IMR-90 (cell line): Measurements from ENCODE around the gene YBX2. TPM values are rescaled to one million over a fixed set of nuclear protein-coding genes. Genes with fewer than 3 reads are reported as not detected.

Source experiments
- ATAC-seq: fragments of 200-7000 bp; cut with Tn5 transposase; 2 replicates; pipeline ENCODE4 v1.9.1; 2020; ENCODE audit warnings: low read depth, mild to moderate bottlenecking, moderate library complexity
- BruUV-seq: library from RNA; stranded (reverse); fragments of 400-500 nt; replicated peaks from 2 replicates; lab custom pipeline; 2021; lab: Mats Ljungman, UMichigan
- CTCF ChIA-PET: fragments of 300-600 bp; formaldehyde crosslinking; extraction: SDS; loops from one replicate; lab custom pipeline; 2021; ENCODE audit warnings: antibody characterized with exemption; lab: Yijun Ruan, JAX
- POLR2A ChIA-PET: fragments of 300-600 bp; sonication (Branson Sonifier 250); formaldehyde crosslinking; loops from one replicate; lab custom pipeline; 2022; ENCODE audit warnings: antibody characterized with exemption; ENCODE audit not compliant: unreplicated experiment; lab: Charles Lee
- DNase-seq: peaks from one replicate; pipeline ENCODE4 v3.0.0; 2013
- H2AFZ ChIP-seq: replicated peaks from 2 replicates; pipeline ENCODE3; 2013; ENCODE audit warnings: low read length, mild to moderate bottlenecking; ENCODE audit not compliant: poor library complexity
- H2AK5ac ChIP-seq: 2 replicates; pipeline ENCODE4 v1.6.1; 2013; ENCODE audit warnings: low read depth, low read length, inconsistent platforms
- H2AK9ac ChIP-seq: replicated peaks from 2 replicates; pipeline ENCODE3; 2013; ENCODE audit warnings: mild to moderate bottlenecking, low read depth, low read length, moderate library complexity; ENCODE audit not compliant: poor library complexity
- H2BK120ac ChIP-seq: 2 replicates; pipeline ENCODE4 v1.6.1; 2013; ENCODE audit warnings: low read depth, low read length, inconsistent platforms
- H2BK15ac ChIP-seq: 3 replicates; pipeline ENCODE4 v1.6.1; 2013; ENCODE audit warnings: low read depth, low read length, inconsistent platforms
- H2BK20ac ChIP-seq: 2 replicates; pipeline ENCODE4 v1.6.1; 2013; ENCODE audit warnings: low read depth, mild to moderate bottlenecking, inconsistent platforms, low read length, moderate library complexity
- H2BK5ac ChIP-seq: 2 replicates; pipeline ENCODE4 v1.6.1; 2013; ENCODE audit warnings: mild to moderate bottlenecking, low read depth, low read length, inconsistent platforms; ENCODE audit not compliant: poor library complexity, severe bottlenecking
- H3K14ac ChIP-seq: replicated peaks from 2 replicates; pipeline ENCODE4 v1.6.1; 2013; ENCODE audit warnings: low read depth, low read length, inconsistent platforms
- H3K18ac ChIP-seq: 2 replicates; pipeline ENCODE4 v1.6.1; 2013; ENCODE audit warnings: low read depth, low read length, control low read depth
- H3K23ac ChIP-seq: 2 replicates; pipeline ENCODE4 v1.6.1; 2013; ENCODE audit warnings: low read depth, low read length, inconsistent platforms
- H3K27ac ChIP-seq: 2 replicates; pipeline ENCODE4 v1.5.1; 2013; ENCODE audit warnings: mild to moderate bottlenecking, control low read depth, low read length; ENCODE audit not compliant: insufficient read depth
- H3K27me3 ChIP-seq: 2 replicates; pipeline ENCODE4 v1.6.1; 2013; ENCODE audit warnings: low read length; ENCODE audit not compliant: control insufficient read depth, insufficient read depth
- H3K36me3 ChIP-seq: 2 replicates; pipeline ENCODE4 v1.6.1; 2013; ENCODE audit warnings: low read length, mixed read lengths; ENCODE audit not compliant: control insufficient read depth, insufficient read depth
- H3K4ac ChIP-seq: 2 replicates; pipeline ENCODE4 v1.6.1; 2013; ENCODE audit warnings: low read depth, low read length, inconsistent platforms
- H3K4me1 ChIP-seq: 2 replicates; pipeline ENCODE4 v1.6.1; 2013; ENCODE audit warnings: low read length, mixed read lengths; ENCODE audit not compliant: control insufficient read depth, insufficient read depth
- H3K4me2 ChIP-seq: 2 replicates; pipeline ENCODE4 v1.6.1; 2013; ENCODE audit warnings: low read depth, mild to moderate bottlenecking, control low read depth, low read length, moderate library complexity
- H3K4me3 ChIP-seq: 2 replicates; pipeline ENCODE4 v1.5.1; 2013; ENCODE audit warnings: low read depth, mild to moderate bottlenecking, control low read depth, low read length, moderate library complexity; ENCODE audit not compliant: insufficient read depth
- H3K56ac ChIP-seq: 2 replicates; pipeline ENCODE4 v1.6.1; 2013; ENCODE audit warnings: low read length, inconsistent platforms; ENCODE audit not compliant: insufficient read depth; ENCODE audit errors: extremely low read depth
- H3K79me1 ChIP-seq, 2 experiments: 2 replicates each; pipeline ENCODE4 v1.6.1; 2013; ENCODE audit warnings: low read length in 2 of 2, inconsistent platforms in 1 of 2, low read depth in 1 of 2
- H3K9ac ChIP-seq: 2 replicates; pipeline ENCODE4 v1.6.1; 2013; ENCODE audit warnings: low read depth, low read length, control low read depth
- H3K9me1 ChIP-seq: 2 replicates; pipeline ENCODE4 v1.6.1; 2013; ENCODE audit warnings: low read length, inconsistent platforms; ENCODE audit not compliant: insufficient read depth
- H3K9me3 ChIP-seq: 2 replicates; pipeline ENCODE4 v1.6.1; 2013; ENCODE audit warnings: low read length; ENCODE audit not compliant: control insufficient read depth, insufficient read depth
- H4K20me1 ChIP-seq: 2 replicates; pipeline ENCODE4 v1.6.1; 2013; ENCODE audit warnings: low read length, inconsistent platforms; ENCODE audit not compliant: insufficient read depth
- H4K5ac ChIP-seq: 2 replicates; pipeline ENCODE4 v1.6.1; 2013; ENCODE audit warnings: mild to moderate bottlenecking, low read depth, low read length, control low read depth
- H4K8ac ChIP-seq, 2 experiments: 2 replicates each; pipeline ENCODE4 v1.6.1; 2013; ENCODE audit warnings: low read depth in 2 of 2, low read length in 2 of 2, control low read depth in 1 of 2, inconsistent platforms in 1 of 2
- H4K91ac ChIP-seq: 2 replicates; pipeline ENCODE4 v1.6.1; 2013; ENCODE audit warnings: low read depth, low read length, inconsistent platforms; ENCODE audit not compliant: insufficient read depth
- CEBPB ChIP-seq: IDR thresholded peaks from 2 replicates; pipeline ENCODE4 v1.6.1; 2012; ENCODE audit warnings: low read depth, low read length, improper control_type of control experiment
- MXI1 ChIP-seq: IDR thresholded peaks from 2 replicates; pipeline ENCODE4 v1.6.1; 2012; ENCODE audit warnings: low read depth, mild to moderate bottlenecking, low read length, moderate library complexity, borderline replicate concordance
- NFE2L2 ChIP-seq: fragments of 150-350 bp; IDR thresholded peaks from 2 replicates; pipeline ENCODE4 v1.6.1; 2016; ENCODE audit warnings: low read depth, mild to moderate bottlenecking, low read length
- WGBS, 2 experiments: methylation state at CpG; one replicate each; pipeline versions ENCODE4 v1.1.5 to v1.1.7; 2013; ENCODE audit warnings: missing lambda C conversion rate in 2 of 2; ENCODE audit not compliant: insufficient read length in 1 of 2; ENCODE audit errors: extremely low coverage in 2 of 2; 5-methylcytosine and 5-hydroxymethylcytosine counted together
- dilution Hi-C: fragments of 300-500 bp; cut with HindIII; formaldehyde crosslinking; loops from one replicate; pipeline ENCODE4 v1.14.3; 2018; ENCODE audit warnings: low sequenced_read_pairs; ENCODE audit not compliant: unreplicated experiment
- in situ Hi-C: fragments of 300-500 bp; cut with MboI; formaldehyde crosslinking; loops from 3 replicates; pipeline ENCODE4 v1.14.3; 2019; ENCODE audit warnings: low sequenced_read_pairs, inconsistent platforms, mixed read lengths
- intact Hi-C: fragments of 100-400 bp; cut with micrococcal nuclease; formaldehyde crosslinking; loops from 2 replicates; pipeline ENCODE4 v1.10.0; 2022
- polyA plus RNA-seq, 3 experiments: library from polyadenylated mRNA; depleted of rRNA; stranded (reverse); fragments of >200 nt; gene quantifications; 2 replicates each; pipeline ENCODE4 v1.2.3, GENCODE V29; 2012; ENCODE audit warnings: low replicate concordance in 1 of 3
- total RNA-seq: library from RNA; depleted of rRNA; stranded (reverse); fragments of >200 nt; gene quantifications from 2 replicates; pipeline ENCODE4 v1.2.3, GENCODE V29; 2012
- TF ChIP-seq, protein P1 (sequence below): fragments of 150-350 bp; IDR thresholded peaks from 2 replicates; pipeline ENCODE4 v1.6.1; 2016; ENCODE audit warnings: low read depth, mild to moderate bottlenecking, low read length, moderate library complexity, borderline replicate concordance

Gene YBX2
- total and polyA plus RNA-seq, 2 of the 4 experiments (the other 2 are of a cell fraction), result 0.17 TPM; not detected in 1

DNA sequence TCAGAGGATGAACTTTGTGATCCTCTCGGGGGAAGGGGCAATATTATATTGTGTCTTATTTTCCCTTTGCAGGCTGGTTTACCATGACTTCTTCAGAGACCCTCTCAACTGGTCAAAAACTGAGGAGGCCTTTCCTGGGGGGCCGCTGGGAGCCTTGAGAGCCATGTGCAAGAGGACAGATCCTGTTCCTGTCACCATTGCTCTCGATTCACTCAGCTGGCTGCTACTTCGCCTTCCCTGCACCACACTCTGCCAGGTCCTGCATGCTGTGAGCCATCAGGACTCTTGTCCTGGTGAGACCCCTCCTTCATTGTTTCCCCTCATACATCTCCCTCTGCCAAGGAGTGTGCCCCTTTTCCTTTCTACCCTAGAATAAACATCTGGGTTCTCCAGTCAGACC is 39.9 kb downstream of the YBX2 start:
- H3K27ac ChIP-seq, result no peak overlapping the region
- H2AK9ac ChIP-seq, result no peak overlapping the region
- H3K23ac ChIP-seq, result no peak overlapping the region
- no peak overlapping the region for H4K5ac ChIP-seq
- H3K4me2 ChIP-seq, result no peak overlapping the region
- H3K9me1 ChIP-seq, result no peaks in the 10 kb centered on the region; the same call in none of the 2 replicates
- POLR2A ChIA-PET, result interaction anchor here (0.6 kb wide), 1 partner anchor 9 kb away, joined by 9 read pairs; no protein-coding TSS in a partner anchor
- H3K36me3 ChIP-seq, result peaks cover 30% of the 10 kb centered on the region
- no peak overlapping the region for H4K8ac ChIP-seq
- no peaks in the 10 kb centered on the region for H3K27me3 ChIP-seq
- DNase-seq, result no peak
- TF ChIP-seq NFE2L2 (no peak), MXI1 (no peak), CEBPB (no peak)
- TF ChIP-seq, protein P1, sequence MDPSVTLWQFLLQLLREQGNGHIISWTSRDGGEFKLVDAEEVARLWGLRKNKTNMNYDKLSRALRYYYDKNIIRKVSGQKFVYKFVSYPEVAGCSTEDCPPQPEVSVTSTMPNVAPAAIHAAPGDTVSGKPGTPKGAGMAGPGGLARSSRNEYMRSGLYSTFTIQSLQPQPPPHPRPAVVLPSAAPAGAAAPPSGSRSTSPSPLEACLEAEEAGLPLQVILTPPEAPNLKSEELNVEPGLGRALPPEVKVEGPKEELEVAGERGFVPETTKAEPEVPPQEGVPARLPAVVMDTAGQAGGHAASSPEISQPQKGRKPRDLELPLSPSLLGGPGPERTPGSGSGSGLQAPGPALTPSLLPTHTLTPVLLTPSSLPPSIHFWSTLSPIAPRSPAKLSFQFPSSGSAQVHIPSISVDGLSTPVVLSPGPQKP, result no peak
- no peak overlapping the region for H2BK20ac ChIP-seq
- BruUV-seq, result no TSS peak
- H3K14ac ChIP-seq, result no peak overlapping the region
- H3K56ac ChIP-seq, result no peak overlapping the region
- H3K79me1 ChIP-seq, result peaks cover 7 to 33% of the 10 kb centered on the region in 2 experiments; a peak in 3 of 4 replicates
- H3K4me1 ChIP-seq, result peaks cover 8% of the 10 kb centered on the region
- no peak for ATAC-seq
- no peak overlapping the region for H2AFZ ChIP-seq
- CTCF ChIA-PET, result no interaction called here
- H3K18ac ChIP-seq, result no peak overlapping the region
- no peak overlapping the region for H2BK15ac ChIP-seq
- dilution Hi-C loops (no loop called here), intact Hi-C loops (no loop called here), in situ Hi-C loops (no loop called here)
- no peak overlapping the region for H4K91ac ChIP-seq
- no peaks in the 10 kb centered on the region for H4K20me1 ChIP-seq
- 86% methylated on average over 3 of the region's 4 CpGs; no CpG with 5 or more reads in 1 of the 2 experiments for WGBS, 2 experiments
- H3K4ac ChIP-seq, result no peak overlapping the region
- H3K4me3 ChIP-seq, result no peak overlapping the region
- H2BK120ac ChIP-seq, result no peak overlapping the region
- H3K9ac ChIP-seq, result no peak overlapping the region
- H3K9me3 ChIP-seq, result no peaks in the 10 kb centered on the region
- H2AK5ac ChIP-seq, result no peak overlapping the region
- no peak overlapping the region for H2BK5ac ChIP-seq
